Hepatocyte (in vitro differentiated cells): ENCODE data around the gene CPSF3. TPM values are rescaled to one million over a fixed set of nuclear protein-coding genes. Genes with fewer than 3 reads are reported as not detected.
A peak's percentile ranks its signal among the peaks of the same experiment; 100 is the strongest.

Source experiments
- DNase-seq: peaks from one replicate; pipeline ENCODE4 v3.0.0-alpha.2; 2016; ENCODE audit warnings: low spot score
- H2AFZ ChIP-seq: fragments of 200-600 bp; sonication (generic); 2 replicates; pipeline ENCODE4 v1.6.0; 2016; ENCODE audit warnings: antibody characterized with exemption, mild to moderate bottlenecking
- H3K27ac ChIP-seq: fragments of 200-600 bp; sonication (generic); 2 replicates; pipeline ENCODE4 v1.5.1; 2016; ENCODE audit warnings: mild to moderate bottlenecking
- H3K27me3 ChIP-seq: fragments of 200-600 bp; sonication (generic); 2 replicates; pipeline ENCODE4 v1.6.1; 2016
- H3K36me3 ChIP-seq: fragments of 200-600 bp; sonication (generic); replicated peaks from 2 replicates; pipeline ENCODE4 v1.5.1; 2016; ENCODE audit warnings: low read depth; ENCODE audit not compliant: insufficient read depth
- H3K4me1 ChIP-seq: fragments of 200-600 bp; sonication (generic); 2 replicates; pipeline ENCODE4 v1.5.1; 2016; ENCODE audit warnings: mild to moderate bottlenecking, moderate library complexity; ENCODE audit not compliant: insufficient read depth
- H3K4me2 ChIP-seq: fragments of 200-600 bp; sonication (generic); 2 replicates; pipeline ENCODE4 v1.6.0; 2016
- H3K4me3 ChIP-seq: fragments of 200-600 bp; sonication (generic); 2 replicates; pipeline ENCODE4 v1.5.1; 2016; ENCODE audit warnings: mild to moderate bottlenecking
- H3K79me2 ChIP-seq: fragments of 200-600 bp; sonication (generic); 2 replicates; pipeline ENCODE4 v1.6.0; 2017; ENCODE audit warnings: mild to moderate bottlenecking
- H3K9me2 ChIP-seq: fragments of 200-600 bp; sonication (generic); replicated peaks from 2 replicates; pipeline ENCODE4 v1.6.0; 2017; ENCODE audit warnings: mild to moderate bottlenecking; ENCODE audit not compliant: insufficient read depth
- H3K9me3 ChIP-seq: fragments of 200-600 bp; sonication (generic); 2 replicates; pipeline ENCODE4 v1.5.1; 2016; ENCODE audit warnings: low read depth, mild to moderate bottlenecking
- H4K20me1 ChIP-seq: fragments of 200-600 bp; sonication (generic); 2 replicates; pipeline ENCODE4 v1.6.0; 2016; ENCODE audit warnings: mild to moderate bottlenecking; ENCODE audit not compliant: insufficient read depth, poor library complexity, severe bottlenecking
- CTCF ChIP-seq: fragments of 200-600 bp; sonication (generic); IDR thresholded peaks from 2 replicates; pipeline ENCODE4 v1.5.1; 2016; ENCODE audit warnings: antibody characterized with exemption, mild to moderate bottlenecking; ENCODE audit not compliant: poor library complexity
- EZH2 ChIP-seq: fragments of 200-600 bp; sonication (generic); IDR thresholded peaks from 2 replicates; pipeline ENCODE4 v1.6.1; 2016; ENCODE audit warnings: antibody characterized with exemption, mild to moderate bottlenecking, borderline replicate concordance
- EZH2phosphoT487 ChIP-seq: fragments of 200-600 bp; sonication (generic); IDR thresholded peaks from one replicate; pipeline ENCODE4 v1.6.1; 2018; ENCODE audit warnings: antibody characterized with exemption, mild to moderate bottlenecking, low read depth, moderate library complexity; ENCODE audit not compliant: unreplicated experiment, severe bottlenecking
- WGBS: methylation state at CpG from one replicate; pipeline ENCODE4 v1.1.6; 2016; ENCODE audit warnings: low lambda C conversion rate; ENCODE audit errors: missing lambda C conversion rate; 5-methylcytosine and 5-hydroxymethylcytosine counted together
- polyA plus RNA-seq: library from polyadenylated mRNA; unstranded; fragments of >200 nt; fragmentation: Nextera tagmentation; extraction: Ambion mirVana; gene quantifications from 2 replicates; pipeline ENCODE4 v1.2.1, GENCODE V29; 2016
- total RNA-seq: library from RNA; depleted of rRNA; stranded (reverse); fragments of >200 nt; gene quantifications from 2 replicates; pipeline ENCODE4 v1.2.3, GENCODE V29; 2014

The CPSF3 gene
- total and polyA plus RNA-seq, 2 experiments from 2014 or later, result 23.9 to 38.7 TPM

GRCh38 chr2:9492927-9493326, 69.5 kb downstream of the CPSF3 start:
- peaks cover 11% of the 10 kb centered on the region for H3K36me3 ChIP-seq
- no peaks in the 10 kb centered on the region for H3K27me3 ChIP-seq
- 94% methylated on average over 2 of the region's 2 CpGs for WGBS

DNA sequence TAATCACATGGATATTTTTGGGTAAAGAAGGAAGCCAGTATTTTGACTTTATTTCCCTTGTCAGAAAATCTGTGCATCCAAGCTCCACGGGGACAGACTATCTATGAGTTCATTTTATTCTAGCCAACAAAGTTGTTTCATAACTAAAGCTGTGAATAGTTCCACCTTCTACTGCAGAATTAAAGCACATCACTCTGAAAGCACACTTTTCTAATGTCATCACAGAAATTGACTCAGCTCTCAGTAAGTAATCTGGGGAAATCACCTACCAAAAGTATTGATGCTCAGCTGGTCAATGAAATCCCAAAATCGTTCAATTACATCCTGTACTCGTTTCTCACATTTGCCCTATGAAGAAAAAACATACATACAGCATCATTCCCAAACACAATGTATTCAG, 70.0 kb downstream of the CPSF3 start:
- Histone ChIP-seq H3K79me2 (no peaks in the 10 kb centered on the region), H3K9me3 (no peaks in the 10 kb centered on the region), H2AFZ (no peak overlapping the region), H3K36me3 (peaks cover 11% of the 10 kb centered on the region), H3K4me3 (no peak overlapping the region), H3K4me1 (no peaks in the 10 kb centered on the region), H3K4me2 (no peak overlapping the region), H3K27ac (no peak overlapping the region), H3K27me3 (no peaks in the 10 kb centered on the region), H4K20me1 (no peaks in the 10 kb centered on the region), H3K9me2 (no peaks in the 10 kb centered on the region)
- 96% methylated on average over 3 of the region's 3 CpGs for WGBS
- no peak for TF ChIP-seq EZH2
- no peak for TF ChIP-seq EZH2phosphoT487
- no peak for TF ChIP-seq CTCF
- DNase-seq, result no peak

More at GRCh38 chr2:9492927-9493326, 69.5 kb downstream of the CPSF3 start:
- no peak overlapping the region for H3K4me2 ChIP-seq
- H3K4me1 ChIP-seq, result no peaks in the 10 kb centered on the region
- no peaks in the 10 kb centered on the region for H3K9me3 ChIP-seq
- no peaks in the 10 kb centered on the region for H4K20me1 ChIP-seq
- H3K79me2 ChIP-seq, result no peaks in the 10 kb centered on the region
- TF ChIP-seq EZH2 (no peak), CTCF (no peak), EZH2phosphoT487 (no peak)
- no peaks in the 10 kb centered on the region for H3K9me2 ChIP-seq
- no peak for DNase-seq
- H3K4me3 ChIP-seq, result no peak overlapping the region
- H3K27ac ChIP-seq, result no peak overlapping the region
- no peak overlapping the region for H2AFZ ChIP-seq

DNA sequence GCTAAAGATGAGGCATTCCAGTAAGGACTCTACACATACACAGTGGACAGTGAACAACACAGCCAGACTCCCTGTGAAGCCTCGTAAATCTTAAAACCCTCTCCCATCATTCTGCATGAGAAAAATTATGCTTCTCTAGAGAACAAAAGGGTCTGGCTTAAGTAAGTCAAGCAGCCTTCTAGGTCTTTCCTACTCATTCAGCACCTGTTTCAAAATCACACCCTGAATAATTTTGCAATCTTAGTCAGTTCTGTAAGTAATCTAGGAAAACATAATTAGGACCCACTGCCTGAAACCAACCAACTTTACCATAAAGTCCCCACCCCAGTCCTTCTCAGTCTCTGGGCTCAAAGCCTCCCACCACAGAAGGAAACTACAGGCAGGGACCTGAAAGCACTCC, 70.6 kb downstream of the CPSF3 start:
- DNase-seq, result no peak
- no peaks in the 10 kb centered on the region for H3K79me2 ChIP-seq
- H3K27ac ChIP-seq, result no peak overlapping the region
- no peaks in the 10 kb centered on the region for H3K9me3 ChIP-seq
- no peak overlapping the region for H2AFZ ChIP-seq
- H3K4me1 ChIP-seq, result no peaks in the 10 kb centered on the region
- no peak overlapping the region for H3K4me3 ChIP-seq
- H4K20me1 ChIP-seq, result no peaks in the 10 kb centered on the region
- H3K36me3 ChIP-seq, result peaks cover 11% of the 10 kb centered on the region
- WGBS, result 80% methylated on average over 1 of the region's 1 CpG
- H3K9me2 ChIP-seq, result no peaks in the 10 kb centered on the region
- no peak overlapping the region for H3K4me2 ChIP-seq
- TF ChIP-seq CTCF, result no peak
- no peak for TF ChIP-seq EZH2
- no peak for TF ChIP-seq EZH2phosphoT487
- no peaks in the 10 kb centered on the region for H3K27me3 ChIP-seq

DNA sequence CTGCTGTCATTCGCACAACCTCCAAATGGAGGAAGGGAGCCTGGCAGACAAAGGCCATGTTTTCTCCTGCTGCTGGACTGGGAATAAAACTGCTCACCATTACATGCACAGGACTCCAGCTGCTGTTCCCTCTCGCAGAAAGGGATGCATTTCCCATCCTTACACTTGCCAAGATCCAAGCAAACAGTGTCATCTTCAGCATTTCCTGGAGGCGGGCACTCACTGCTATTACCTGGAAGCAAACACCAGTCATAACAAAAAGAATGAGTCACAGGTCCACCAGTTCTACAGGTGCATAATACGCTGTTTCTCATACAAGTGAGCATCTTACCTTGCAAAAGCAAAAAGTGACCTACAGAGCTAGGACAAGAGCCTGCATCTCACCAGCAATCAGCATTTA, 73.6 kb downstream of the CPSF3 start:
- WGBS, result 89% methylated on average over 4 of the region's 4 CpGs
- H4K20me1 ChIP-seq, result no peaks in the 10 kb centered on the region
- no peaks in the 10 kb centered on the region for H3K9me3 ChIP-seq
- no peak for TF ChIP-seq EZH2phosphoT487
- no peak for TF ChIP-seq CTCF
- TF ChIP-seq EZH2, result no peak
- no peak overlapping the region for H3K27ac ChIP-seq
- peaks cover 11% of the 10 kb centered on the region for H3K36me3 ChIP-seq
- DNase-seq, result peak; percentile 26
- H3K79me2 ChIP-seq, result no peaks in the 10 kb centered on the region
- H3K4me3 ChIP-seq, result no peak overlapping the region
- H3K4me2 ChIP-seq, result no peak overlapping the region
- no peaks in the 10 kb centered on the region for H3K4me1 ChIP-seq
- no peaks in the 10 kb centered on the region for H3K9me2 ChIP-seq
- H3K27me3 ChIP-seq, result no peaks in the 10 kb centered on the region
- no peak overlapping the region for H2AFZ ChIP-seq
